NCI-H187 (cell line): ENCODE data around the gene GRN.
A peak's percentile ranks its signal among the peaks of the same experiment; 100 is the strongest.
"Not testable (repeated sequence)": the region's sequence is repeated elsewhere in the genome, so short reads cannot be mapped to it uniquely, and the experiment has no call there.

Experiments used
- DNase-seq, 2 experiments: peaks; one replicate each; lab custom pipeline; 2025; lab: John Stamatoyannopoulos, UW

GRN gene

GRCh38 chr17:44383363-44383762, 38.3 kb downstream of the GRN start:
- DNase-seq = no peak

- DNase-seq = no peak
These were observed 38.8 kb downstream of the GRN start for GRCh38 chr17:44383861-44384260.

- no peak for DNase-seq
These were observed 39.2 kb downstream of the GRN start for GRCh38 chr17:44384281-44384822.

GRCh38 chr17:44384823-44385286, 39.8 kb downstream of the GRN start:
- no peak for DNase-seq

- peak; percentile 56 to 71 for DNase-seq
These were observed 40.4 kb downstream of the GRN start for GRCh38 chr17:44385287-44386181.

- DNase-seq = no peak
These were observed 41.1 kb downstream of the GRN start for GRCh38 chr17:44386182-44386525.

- DNase-seq = no peak
These were observed 42.7 kb downstream of the GRN start for GRCh38 chr17:44387804-44388203.

GRCh38 chr17:44389281-44389680, 44.2 kb downstream of the GRN start, which contains the start of gene ITGA2B:
ITGA2B (minus strand) TSS chr17:44389649; CDS start chr17:44389473, 176 bp downstream.
- no peak for DNase-seq

GRCh38 chr17:44389723-44390202, 44.7 kb downstream of the GRN start:
- DNase-seq = no peak

- DNase-seq = no peak
These were observed 45.3 kb downstream of the GRN start for GRCh38 chr17:44390250-44390870.

- not testable (repeated sequence) for DNase-seq
These were observed 49.0 kb downstream of the GRN start for GRCh38 chr17:44394112-44394511.

GRCh38 chr17:44394833-44395232, 49.7 kb downstream of the GRN start:
- DNase-seq = no peak

GRCh38 chr17:44396946-44397345, 51.8 kb downstream of the GRN start:
- DNase-seq = no peak

GRCh38 chr17:44397479-44398440, 52.7 kb downstream of the GRN start:
- no peak for DNase-seq

- DNase-seq = no peak
These were observed 53.9 kb downstream of the GRN start for GRCh38 chr17:44398692-44399691.

- DNase-seq = no peak
These were observed 55.2 kb downstream of the GRN start for GRCh38 chr17:44400226-44400847.
